Measurements from ENCODE around the gene AAGAB. TPM values are rescaled to one million over a fixed set of nuclear protein-coding genes. Genes with fewer than 3 reads are reported as not detected.

AAGAB gene
- total RNA-seq, 4 donors from 2014 or later, result 11.4 to 35.1 (median 18.0) TPM

DNA sequence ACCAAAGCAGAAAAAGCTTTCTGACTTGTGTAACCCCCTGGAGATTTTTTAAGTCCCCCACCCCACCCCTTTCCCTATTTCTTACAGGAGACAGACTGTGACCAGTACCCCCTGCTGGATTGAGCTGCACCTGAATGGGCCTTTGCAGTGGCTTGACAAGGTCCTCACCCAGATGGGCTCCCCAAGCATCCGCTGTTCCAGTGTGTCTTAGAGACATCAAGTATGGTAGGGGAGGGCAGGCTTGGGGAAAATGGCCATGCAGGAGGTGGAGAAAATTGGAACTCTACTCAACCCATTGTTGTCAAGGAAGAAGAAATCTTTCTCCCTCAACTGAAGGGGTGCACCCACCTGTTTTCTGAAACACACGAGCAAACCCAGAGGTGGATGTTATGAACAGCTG, 64.1 kb downstream of the AAGAB start:
- Histone ChIP-seq H3K27ac (peak overlapping the region; percentile 63 to 86 (median 80)), H3K9me3 (no peaks in the 10 kb centered on the region), H3K27me3 (no peaks in the 10 kb centered on the region), H3K4me3 (no peak overlapping the region), H3K36me3 (peaks cover 0 to 81% (median 6%) of the 10 kb centered on the region in 3 donors), H3K4me1 (peaks cover 0 to 72% (median 15%) of the 10 kb centered on the region in 4 donors)
- WGBS, 2 donors, result 95% methylated on average over 2 of the region's 2 CpGs
- TF ChIP-seq EP300 (IDR thresholded peaks at IDR 0.05), result no peak
- TF ChIP-seq CTCF (IDR thresholded peaks at IDR 0.05), result no peak
- no peak for DNase-seq (ENCODE audit: low spot score in 2 of 2)

GRCh38 chr15:67189326-67190051, 65.0 kb downstream of the AAGAB start:
- DNase-seq (ENCODE audit: low spot score in 2 of 2), result peak; percentile 86 to 93
- peaks cover 0 to 72% (median 15%) of the 10 kb centered on the region in 4 donors for H3K4me1 ChIP-seq
- no peaks in the 10 kb centered on the region for H3K27me3 ChIP-seq
- no peak overlapping the region for H3K4me3 ChIP-seq
- 75 to 81% methylated on average over 22 to 26 of the region's 26 CpGs for WGBS, 2 donors
- H3K9me3 ChIP-seq, result no peaks in the 10 kb centered on the region
- peak overlapping the region; percentile 63 to 89 (median 82) for H3K27ac ChIP-seq
- no peak for TF ChIP-seq POLR2A (IDR thresholded peaks at IDR 0.05)
- TF ChIP-seq EP300 (IDR thresholded peaks at IDR 0.05), result peak; percentile 51 to 90
- peaks cover 0 to 89% (median 6%) of the 10 kb centered on the region in 3 donors for H3K36me3 ChIP-seq

DNA sequence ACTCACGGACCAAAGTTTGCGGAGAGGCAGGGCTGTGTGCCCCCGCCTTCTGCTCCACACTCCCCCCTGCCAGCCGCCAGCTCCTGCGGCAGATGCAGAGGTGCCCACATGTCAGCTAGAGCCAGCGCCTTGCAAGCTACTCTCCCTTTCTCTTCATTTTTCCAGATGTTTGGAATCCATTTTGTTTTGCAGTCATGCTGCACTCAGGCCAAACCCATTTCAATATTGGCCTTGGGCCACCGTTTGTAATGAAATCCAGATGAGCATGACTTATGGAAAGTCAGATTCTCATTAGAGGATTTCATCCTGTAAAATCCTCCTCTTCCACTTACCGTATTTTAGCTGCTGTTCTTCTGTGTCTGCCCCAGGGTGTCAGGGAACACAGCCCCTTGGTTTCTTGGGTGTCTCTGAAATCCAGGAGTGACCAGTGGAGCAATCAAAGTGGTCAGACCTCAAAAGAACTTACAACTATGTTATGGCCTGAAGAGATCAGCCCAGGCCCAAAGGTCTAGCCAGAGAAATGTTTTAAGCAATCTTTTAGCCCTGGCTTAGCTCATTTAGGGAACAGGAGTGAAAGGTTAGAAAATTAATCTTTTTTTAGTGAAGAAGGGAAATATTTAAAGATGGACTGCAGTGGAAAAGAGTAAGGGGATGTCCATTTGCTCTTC, 65.8 kb downstream of the AAGAB start:
- H3K4me3 ChIP-seq, result no peak overlapping the region
- DNase-seq (ENCODE audit: low spot score in 2 of 2), result peak in 1 of 2 donors; percentile 86
- H3K27ac ChIP-seq, result peak overlapping the region; percentile 63 to 89 (median 82)
- no peaks in the 10 kb centered on the region for H3K9me3 ChIP-seq
- H3K36me3 ChIP-seq, result peaks cover 0 to 87% (median 6%) of the 10 kb centered on the region in 3 donors
- H3K4me1 ChIP-seq, result peaks cover 0 to 72% (median 15%) of the 10 kb centered on the region in 4 donors
- H3K27me3 ChIP-seq, result no peaks in the 10 kb centered on the region
- whole genome bisulfite sequencing, 2 donors, result 61 to 69% methylated on average over 8 of the region's 8 CpGs
- TF ChIP-seq CTCF (IDR thresholded peaks at IDR 0.05) (no peak), POLR2A (IDR thresholded peaks at IDR 0.05) (no peak), EP300 (IDR thresholded peaks at IDR 0.05) (peak in 1 of 2 donors; percentile 84)

GRCh38 chr15:67187351-67187854, 67.1 kb downstream of the AAGAB start:
- 93 to 97% methylated on average over 8 to 12 of the region's 12 CpGs for WGBS, 2 donors
- DNase-seq (ENCODE audit: low spot score in 2 of 2), result no peak
- peak overlapping the region in 2 of 4 donors; percentile 86 to 89 for H3K27ac ChIP-seq
- H3K27me3 ChIP-seq, result no peaks in the 10 kb centered on the region
- TF ChIP-seq POLR2A (IDR thresholded peaks at IDR 0.05), result no peak
- TF ChIP-seq CTCF (IDR thresholded peaks at IDR 0.05), result no peak
- no peak for TF ChIP-seq EP300 (IDR thresholded peaks at IDR 0.05)
- H3K36me3 ChIP-seq, result peaks cover 0 to 79% (median 6%) of the 10 kb centered on the region in 3 donors
- H3K4me3 ChIP-seq, result no peak overlapping the region
- no peaks in the 10 kb centered on the region for H3K9me3 ChIP-seq
- H3K4me1 ChIP-seq, result peaks cover 0 to 77% (median 15%) of the 10 kb centered on the region in 4 donors

- TF ChIP-seq CTCF (IDR thresholded peaks at IDR 0.05), result no peak
- no peak for TF ChIP-seq POLR2A (IDR thresholded peaks at IDR 0.05)
- TF ChIP-seq EP300 (IDR thresholded peaks at IDR 0.05), result no peak
- Histone ChIP-seq H3K4me3 (no peak overlapping the region), H3K4me1 (peaks cover 0 to 77% (median 15%) of the 10 kb centered on the region in 4 donors), H3K27ac (peak overlapping the region in 2 of 4 donors; percentile 86 to 89), H3K36me3 (peaks cover 0 to 79% (median 6%) of the 10 kb centered on the region in 3 donors), H3K27me3 (no peaks in the 10 kb centered on the region), H3K9me3 (no peaks in the 10 kb centered on the region)
- WGBS, 2 donors, result 80 to 81% methylated on average over 4 of the region's 4 CpGs
- DNase-seq (ENCODE audit: low spot score in 2 of 2), result no peak
Measured at GRCh38 chr15:67186688-67187087, 67.8 kb downstream of the AAGAB start.
